ENCODE data around the gene BPIFA1.

Gene BPIFA1

GRCh38 chr20:33277471-33278441 lies 42.0 kb downstream of the BPIFA1 start:
- no peak for DNase-seq (ENCODE audit: low spot score)

- DNase-seq (ENCODE audit: low spot score) = no peak
Measured at GRCh38 chr20:33278700-33279099, 42.9 kb downstream of the BPIFA1 start.

- DNase-seq (ENCODE audit: low spot score) = no peak
Measured at GRCh38 chr20:33279261-33279910, 43.6 kb downstream of the BPIFA1 start.

- DNase-seq (ENCODE audit: low spot score) = no peak
Measured at GRCh38 chr20:33280000-33280680, 44.3 kb downstream of the BPIFA1 start.

- DNase-seq (ENCODE audit: low spot score) = no peak
Measured at GRCh38 chr20:33280775-33281174, 45.0 kb downstream of the BPIFA1 start.

- DNase-seq (ENCODE audit: low spot score) = no peak
Measured at GRCh38 chr20:33281550-33282146, 45.9 kb downstream of the BPIFA1 start.

GRCh38 chr20:33282196-33282934 lies 46.6 kb downstream of the BPIFA1 start:
- DNase-seq (ENCODE audit: low spot score) = no peak

GRCh38 chr20:33282991-33283555 lies 47.3 kb downstream of the BPIFA1 start, which contains the start of gene BPIFB1:
Gene BPIFB1 (plus strand): TSS chr20:33283214. CDS start chr20:33286074, 2,860 bp downstream.
- DNase-seq (ENCODE audit: low spot score) = no peak

GRCh38 chr20:33284284-33284683 lies 48.5 kb downstream of the BPIFA1 start:
- no peak for DNase-seq (ENCODE audit: low spot score)

GRCh38 chr20:33284937-33285336 lies 49.1 kb downstream of the BPIFA1 start:
- no peak for DNase-seq (ENCODE audit: low spot score)

GRCh38 chr20:33285861-33286495 lies 50.2 kb downstream of the BPIFA1 start:
- no peak for DNase-seq (ENCODE audit: low spot score)

GRCh38 chr20:33287884-33288283 lies 52.1 kb downstream of the BPIFA1 start:
- no peak for DNase-seq (ENCODE audit: low spot score)

GRCh38 chr20:33290852-33291251 lies 55.1 kb downstream of the BPIFA1 start:
- no peak for DNase-seq (ENCODE audit: low spot score)

GRCh38 chr20:33291416-33291815 lies 55.6 kb downstream of the BPIFA1 start:
- DNase-seq (ENCODE audit: low spot score) = no peak

- DNase-seq (ENCODE audit: low spot score) = peak; percentile 49
Measured at GRCh38 chr20:33291830-33292355, 56.1 kb downstream of the BPIFA1 start.

All from CD4-positive, alpha-beta T cell treated with Interleukin-6 at 100 ng/mL for 8 hours (primary cell).